ENCODE measurements around the gene MBD4.
"Not testable (repeated sequence)": the region's sequence is repeated elsewhere in the genome, so short reads cannot be mapped to it uniquely, and the experiment has no call there.

Gene MBD4

DNA sequence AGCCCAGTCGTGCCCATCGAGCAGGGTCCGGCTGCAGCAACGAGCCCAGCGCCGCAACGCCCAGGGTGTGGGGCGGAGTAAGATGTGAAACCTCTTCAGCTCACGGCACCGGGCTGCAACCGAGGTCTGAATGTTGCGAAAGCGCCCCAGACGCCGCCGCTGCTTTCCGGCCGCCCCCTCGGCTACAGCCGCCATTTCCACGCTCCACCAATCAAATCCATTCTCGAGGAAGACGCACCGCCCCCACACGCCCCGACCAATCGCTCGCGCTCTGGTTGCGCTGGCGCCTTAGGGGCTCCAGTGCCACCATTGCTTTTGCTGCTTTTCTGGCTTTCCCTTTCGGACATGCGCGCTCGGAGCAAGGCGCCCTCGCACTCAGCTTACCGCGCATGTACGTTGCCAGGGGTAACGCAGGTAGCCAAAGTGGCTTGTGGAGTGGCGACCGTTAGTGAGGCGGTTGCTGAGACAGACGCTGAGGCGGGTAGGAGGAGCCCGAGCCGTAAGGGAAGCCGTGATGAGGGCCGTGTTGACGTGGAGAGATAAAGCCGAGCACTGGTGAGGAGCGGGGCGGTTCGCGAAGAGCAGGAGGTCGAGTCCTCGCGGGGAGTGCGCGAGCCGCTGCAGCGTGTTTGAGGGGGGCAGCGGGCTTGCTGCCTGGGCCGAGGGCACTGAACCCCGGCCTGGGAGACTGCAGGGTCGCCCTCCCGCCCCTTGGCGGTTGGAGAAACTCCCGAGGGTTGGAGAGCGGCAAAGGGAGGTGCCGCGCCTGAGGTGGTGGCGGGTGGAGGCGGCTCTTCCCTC lies at the start of gene MBD4, which contains the start of gene IFT122:
Gene MBD4 (minus strand): TSS at position 132 of the 801 bp plus-strand sequence. CDS start 115 bp downstream, at position 17.
Gene IFT122 (plus strand): TSS at position 408 of the 801 bp plus-strand sequence. CDS start 107 bp downstream, at position 515.
- peak; percentile 99 for DNase-seq

- not testable (repeated sequence) for DNase-seq
Measured at GRCh38 chr3:129489258-129489657, 49.5 kb upstream of the MBD4 start.

- not testable (repeated sequence) for DNase-seq
Measured at GRCh38 chr3:129487868-129488335, 48.2 kb upstream of the MBD4 start.

- no peak for DNase-seq
Measured at GRCh38 chr3:129487183-129487867, 47.6 kb upstream of the MBD4 start.

DNA sequence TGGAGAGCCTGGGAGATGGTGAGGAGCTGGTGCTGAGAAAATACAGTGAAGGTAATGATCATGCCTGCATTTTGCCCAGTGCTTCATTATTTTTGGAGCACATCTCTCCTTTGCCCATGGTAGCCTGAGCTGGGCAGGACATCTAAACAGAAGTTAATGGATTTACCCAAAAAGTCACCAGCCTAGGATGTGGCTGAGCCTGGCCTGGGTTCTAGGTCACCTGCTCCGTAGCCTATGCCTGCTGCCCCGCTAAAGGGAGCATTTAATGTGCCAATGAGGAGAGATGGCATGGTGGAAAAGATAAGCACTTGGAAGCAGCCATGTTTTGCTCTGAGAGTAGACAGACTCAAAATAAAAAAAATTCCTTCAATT lies 46.9 kb upstream of the MBD4 start:
- no peak for DNase-seq

DNA sequence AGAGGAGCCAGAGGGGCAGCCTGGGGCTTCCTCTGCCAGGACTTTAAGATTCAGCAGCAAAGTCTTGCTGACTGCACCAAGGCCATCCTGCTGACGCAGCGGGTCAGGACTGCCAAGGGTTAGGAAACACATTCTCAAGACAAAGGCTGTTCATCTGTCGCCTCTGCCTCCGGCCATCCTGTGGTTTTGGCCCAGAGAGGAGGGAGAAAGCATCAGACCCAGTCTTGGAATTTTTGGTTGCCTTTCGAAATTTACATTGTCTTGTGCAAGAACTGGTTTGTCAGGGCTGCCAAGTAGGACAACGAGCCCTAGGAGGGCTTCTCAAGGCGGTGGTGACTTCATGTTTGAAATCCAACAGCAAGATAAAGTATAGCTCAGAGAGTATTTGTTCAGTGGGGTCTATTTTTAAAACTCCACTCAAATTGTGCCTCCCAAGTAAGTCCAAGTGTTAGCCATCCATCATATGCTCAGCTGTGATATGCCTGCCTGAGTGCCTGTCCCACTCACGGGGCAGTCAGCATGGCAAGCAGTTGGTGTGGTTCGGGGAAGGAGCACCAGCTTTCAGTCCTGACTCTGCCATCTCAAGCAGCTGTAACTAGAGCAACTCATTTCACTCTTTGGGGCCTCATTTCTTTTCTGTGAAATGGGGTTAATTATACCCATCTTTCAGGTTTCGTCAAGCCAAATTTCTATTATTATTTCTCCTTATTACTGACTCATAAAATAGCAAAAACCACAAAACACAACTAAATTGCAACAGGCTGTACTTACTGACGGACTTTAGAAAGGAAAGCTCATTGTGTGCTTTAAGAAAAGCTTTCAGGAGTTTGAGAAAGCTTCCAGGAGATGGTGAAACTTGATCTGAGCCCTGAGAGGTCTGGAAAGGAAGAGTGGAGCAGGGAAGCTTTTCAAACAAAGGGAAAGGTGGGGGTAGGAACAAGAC lies 46.2 kb upstream of the MBD4 start:
- DNase-seq, result no peak

DNA sequence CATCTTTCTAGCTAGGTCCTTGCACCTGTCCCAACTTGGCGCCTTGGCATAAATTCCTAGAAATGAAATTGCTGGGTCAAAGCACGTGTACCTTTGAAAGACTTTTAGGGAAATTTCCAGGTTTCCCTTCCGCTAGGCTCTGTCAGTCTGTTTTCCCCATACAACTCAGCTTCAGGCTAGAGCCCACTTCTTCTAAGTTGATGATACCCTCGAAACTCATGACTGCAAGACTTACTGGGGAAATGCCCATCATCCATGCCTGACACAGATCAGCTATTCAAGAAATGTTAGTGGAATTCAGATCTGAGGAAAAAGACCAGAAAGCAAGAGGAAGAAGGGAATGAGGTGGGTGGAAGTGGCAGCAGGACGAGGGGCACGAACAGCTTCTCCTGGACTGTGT lies 45.4 kb upstream of the MBD4 start:
- DNase-seq, result not testable (repeated sequence)

GRCh38 chr3:129483870-129484269 lies 44.1 kb upstream of the MBD4 start:
- no peak for DNase-seq

DNA sequence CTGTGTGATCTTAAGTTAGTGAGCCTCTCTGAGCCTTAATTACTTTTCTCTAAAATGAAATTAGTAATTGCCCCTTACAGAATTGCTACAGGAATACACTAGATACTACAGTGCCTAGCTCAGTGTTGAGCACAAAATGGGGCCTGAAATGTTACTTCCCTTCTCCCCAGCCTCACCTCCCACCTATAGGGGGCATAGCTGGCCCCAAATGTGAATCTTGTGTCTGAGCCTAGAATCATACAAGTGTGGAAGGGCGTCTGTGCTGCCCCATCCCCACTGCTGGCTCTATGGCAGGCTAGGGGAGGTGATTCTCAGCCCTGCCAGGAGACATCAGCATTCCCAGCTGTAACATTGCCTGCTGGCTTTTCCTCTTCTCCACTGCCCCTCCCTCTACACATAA lies 43.0 kb upstream of the MBD4 start:
- no peak for DNase-seq

DNA sequence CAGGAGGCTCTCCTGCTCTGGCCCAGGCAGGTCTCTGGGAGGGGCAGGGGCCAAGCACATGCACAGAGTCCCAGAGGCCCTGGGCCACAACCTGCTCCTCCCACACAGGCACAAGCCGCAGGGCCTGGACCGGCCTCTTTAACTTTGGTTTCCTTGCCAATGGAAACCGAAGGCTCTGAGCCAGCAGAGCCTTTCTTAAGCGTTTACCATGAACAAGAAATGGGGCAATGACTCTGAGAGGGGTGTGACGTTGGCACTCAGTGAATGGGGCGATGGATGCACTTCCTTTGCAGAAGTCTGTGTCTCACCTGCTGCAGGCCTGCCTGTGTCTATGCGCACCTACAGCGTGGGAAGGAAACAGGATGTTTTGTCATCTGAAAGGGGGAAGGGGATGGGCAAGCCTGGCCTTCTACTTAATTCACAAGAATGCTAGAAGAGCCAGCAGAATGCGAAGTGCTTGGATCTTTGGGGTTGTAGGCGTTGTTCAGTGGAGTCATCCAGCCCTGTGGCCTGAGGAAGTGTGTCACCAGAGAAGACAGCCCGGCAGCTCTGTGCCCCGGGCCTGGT lies 42.1 kb upstream of the MBD4 start:
- DNase-seq, result peak; percentile 34

DNA sequence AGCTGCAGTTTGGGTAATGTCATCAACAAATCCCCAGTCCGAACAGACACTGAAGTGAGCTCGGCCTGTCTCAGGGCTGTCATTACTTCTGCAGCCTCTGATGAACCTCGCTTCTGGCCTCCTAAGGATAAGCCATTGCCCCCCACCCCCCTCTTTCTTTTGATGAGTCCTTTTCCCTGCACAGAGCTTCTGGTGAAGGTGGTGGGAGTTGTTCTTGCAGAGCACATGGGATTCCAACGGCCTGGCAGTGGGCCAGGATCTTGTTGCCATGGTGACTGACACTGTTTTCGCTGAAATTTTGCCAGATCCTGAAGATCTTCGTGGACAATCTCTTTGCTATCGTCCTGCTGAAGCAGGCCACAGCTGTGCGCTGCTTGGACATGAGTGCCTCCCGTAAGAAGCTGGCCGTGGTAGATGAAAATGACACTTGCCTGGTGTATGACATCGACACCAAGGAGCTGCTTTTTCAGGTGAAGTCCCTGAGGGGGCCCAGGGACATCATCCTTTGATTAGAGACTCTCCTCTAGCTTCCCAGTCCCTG lies 41.5 kb upstream of the MBD4 start:
- not testable (repeated sequence) for DNase-seq

DNA sequence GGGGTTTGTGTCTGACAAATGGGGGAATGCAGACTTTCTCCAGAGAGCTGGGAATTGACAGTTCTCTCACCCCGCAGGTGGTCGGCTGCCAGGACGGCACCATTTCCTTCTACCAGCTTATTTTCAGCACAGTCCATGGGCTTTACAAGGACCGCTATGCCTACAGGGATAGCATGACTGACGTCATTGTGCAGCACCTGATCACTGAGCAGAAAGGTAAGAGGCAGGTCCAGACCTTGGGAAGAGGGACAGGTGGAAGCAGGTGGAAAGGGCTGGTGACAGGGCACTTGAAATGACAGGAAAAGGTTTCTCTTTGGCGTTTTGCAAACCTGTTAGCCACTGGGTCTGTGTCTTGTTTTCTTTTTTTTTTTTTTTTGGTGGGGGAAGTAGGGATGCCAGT lies 36.8 kb upstream of the MBD4 start:
- DNase-seq, result no peak

DNA sequence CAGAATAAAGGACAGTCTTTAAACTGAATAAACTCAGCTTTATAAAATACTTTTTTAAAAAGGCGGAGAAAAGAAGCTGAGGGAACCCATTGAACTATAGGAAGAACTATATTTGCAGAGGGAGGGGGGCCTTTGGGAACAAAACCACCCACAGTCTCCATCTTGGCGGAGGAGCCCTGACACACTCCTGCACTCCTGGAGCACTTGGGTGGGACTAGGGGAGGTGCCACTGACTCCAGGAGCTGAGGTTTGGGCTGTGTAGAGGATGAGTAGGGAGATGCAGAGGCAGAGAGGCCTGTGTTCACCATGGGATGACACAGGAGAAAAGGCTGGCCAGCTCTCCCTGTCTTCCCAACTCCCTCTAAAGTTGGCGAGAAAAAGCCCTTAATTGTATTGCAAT lies 36.1 kb upstream of the MBD4 start:
- no peak for DNase-seq

DNA sequence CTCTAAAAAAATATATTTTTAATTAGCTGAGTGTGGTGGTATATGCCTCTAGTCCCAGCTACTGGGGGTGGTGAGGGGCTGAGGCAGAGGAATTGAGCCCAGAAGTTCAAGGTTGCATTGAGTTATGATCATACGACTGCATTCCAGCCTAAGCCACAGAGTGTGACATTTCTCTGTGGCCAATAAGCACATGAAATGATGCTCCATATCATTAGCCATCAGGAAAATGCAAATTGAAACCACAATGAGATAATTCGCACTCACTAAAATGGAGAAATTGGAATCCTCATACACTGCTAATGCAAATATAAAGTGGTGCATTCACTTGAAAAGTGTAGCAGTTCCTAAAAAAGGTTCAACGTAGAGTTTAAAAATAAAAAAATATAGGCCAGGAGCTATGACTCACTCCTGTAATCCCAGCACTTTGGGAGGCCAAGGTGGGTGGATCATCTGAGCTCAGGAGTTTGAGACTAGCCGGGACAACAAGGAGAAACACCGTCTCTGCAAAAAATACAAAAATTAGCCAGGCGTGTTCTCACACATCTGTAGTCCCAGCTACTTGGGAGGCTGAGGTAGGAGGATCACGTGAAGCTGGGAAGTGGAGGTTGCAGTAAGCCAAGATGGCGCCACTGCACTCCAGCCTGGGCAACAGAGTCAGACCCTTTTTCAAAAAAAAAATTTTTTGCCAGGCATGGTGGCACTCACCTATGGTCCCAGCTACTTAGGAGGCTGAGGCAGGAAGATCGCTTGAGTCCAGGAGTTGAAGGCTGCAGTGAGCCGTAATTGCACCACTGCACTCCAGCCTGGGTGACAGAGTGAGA lies 35.4 kb upstream of the MBD4 start:
- no peak for DNase-seq

- DNase-seq, result no peak
Measured at GRCh38 chr3:129473769-129474152, 34.0 kb upstream of the MBD4 start.

DNA sequence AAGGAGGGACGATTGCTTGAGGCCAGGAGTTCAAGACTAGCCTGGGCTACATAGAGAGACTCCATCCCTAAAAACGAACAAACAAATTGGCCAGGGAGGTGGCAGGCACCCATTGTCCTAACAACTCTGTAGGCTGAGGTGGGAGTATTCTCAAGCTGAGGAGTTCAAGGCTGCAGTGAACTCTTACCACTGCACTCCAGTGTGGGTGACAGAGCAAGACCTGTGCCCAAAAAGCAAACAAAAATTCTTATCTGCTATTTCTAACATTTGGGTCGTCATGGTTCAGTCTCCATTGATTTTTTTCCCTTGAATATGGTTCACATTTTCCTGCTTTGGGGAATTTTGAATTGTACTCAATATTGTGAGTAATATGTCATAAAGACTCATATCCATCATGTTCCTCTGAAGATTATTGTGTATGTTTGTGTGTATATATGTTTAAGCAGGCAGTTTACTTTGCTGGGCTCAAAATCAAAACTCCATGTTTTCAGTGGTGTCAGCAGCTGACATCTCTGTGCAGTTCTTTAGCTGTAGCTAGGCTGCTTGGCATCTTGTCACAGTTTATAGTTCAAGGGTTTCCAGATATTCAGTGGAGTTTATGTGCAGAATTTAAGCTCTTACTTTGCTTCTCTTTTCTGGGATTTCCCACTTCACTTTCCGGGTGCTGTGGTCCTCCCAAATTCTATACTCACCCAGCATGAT lies 33.5 kb upstream of the MBD4 start:
- DNase-seq, result no peak

DNA sequence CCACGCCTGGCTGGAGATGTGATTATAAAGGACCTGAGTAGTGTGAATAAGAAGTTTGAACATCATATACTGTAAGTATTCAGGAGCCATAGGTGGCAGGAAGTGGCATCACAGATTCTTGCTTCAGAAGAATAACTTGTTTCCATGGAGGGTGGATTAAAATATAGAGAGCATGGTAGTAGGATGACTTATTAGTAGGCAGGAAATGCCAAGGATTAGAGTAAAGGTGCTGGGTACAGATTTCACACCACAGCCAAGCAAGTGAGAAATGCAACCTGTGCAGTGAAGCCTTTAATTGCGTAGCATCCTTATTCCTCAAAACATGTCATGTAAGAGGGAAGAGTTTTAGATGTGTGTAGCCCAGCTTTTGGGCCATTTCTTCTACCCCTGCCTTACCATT lies 31.1 kb upstream of the MBD4 start:
- no peak for DNase-seq

DNA sequence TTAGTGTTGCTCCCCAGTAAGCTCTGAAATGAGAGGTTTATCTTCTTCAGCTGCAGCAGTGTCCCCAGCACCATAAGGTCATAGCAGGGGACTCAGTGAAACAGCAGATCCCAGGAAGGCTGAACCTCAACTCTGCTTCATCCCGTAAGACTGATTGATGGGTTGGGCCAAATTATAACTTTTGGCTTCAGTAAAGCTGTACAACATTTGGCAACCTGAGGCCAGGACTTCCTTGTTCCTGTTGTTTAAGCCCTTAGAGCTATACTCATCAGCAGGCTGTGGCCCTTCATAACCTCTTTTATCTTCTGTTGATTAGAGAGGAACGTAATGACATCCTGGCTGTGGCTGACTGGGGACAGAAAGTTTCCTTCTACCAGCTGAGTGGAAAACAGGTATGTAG lies 29.3 kb upstream of the MBD4 start:
- DNase-seq, result no peak

DNA sequence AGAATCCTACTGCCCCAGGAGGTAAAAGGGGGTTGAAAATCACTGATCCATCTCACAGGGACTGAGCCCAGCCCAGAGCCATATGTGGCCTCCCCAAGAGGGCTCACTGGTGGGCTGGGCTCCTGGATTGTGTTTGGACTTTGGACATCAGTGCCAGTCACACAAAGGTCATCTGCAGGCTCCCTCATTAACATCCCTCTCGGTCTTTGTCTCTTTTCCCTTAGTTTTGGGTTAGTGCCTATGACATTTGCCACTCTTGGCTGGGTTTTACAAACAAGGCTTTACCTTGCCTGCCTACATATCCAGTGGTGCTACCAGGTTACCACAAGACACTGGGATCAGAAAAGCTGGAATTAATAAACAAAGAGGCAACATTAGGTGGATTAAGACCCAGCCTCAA lies 28.2 kb upstream of the MBD4 start:
- no peak for DNase-seq

DNA sequence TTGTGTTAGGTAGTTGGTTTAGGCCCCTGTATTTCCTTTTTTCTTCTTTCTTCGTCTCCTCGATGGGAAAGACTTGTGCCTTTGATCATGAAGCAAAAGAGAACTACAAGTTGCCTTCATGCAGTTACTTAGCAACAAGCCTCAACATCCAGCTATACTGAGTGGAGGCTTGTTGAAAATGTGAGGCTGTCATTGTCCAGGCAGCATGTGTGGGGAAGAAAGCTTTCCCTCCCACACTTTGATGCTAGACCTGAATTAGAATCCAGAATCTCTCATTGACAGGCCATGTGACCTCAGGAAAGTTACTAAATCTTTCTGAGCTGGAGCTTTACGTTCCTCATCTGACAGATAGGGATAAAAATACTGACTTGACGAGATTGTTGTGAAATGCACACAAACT lies 24.0 kb upstream of the MBD4 start:
- no peak for DNase-seq

DNA sequence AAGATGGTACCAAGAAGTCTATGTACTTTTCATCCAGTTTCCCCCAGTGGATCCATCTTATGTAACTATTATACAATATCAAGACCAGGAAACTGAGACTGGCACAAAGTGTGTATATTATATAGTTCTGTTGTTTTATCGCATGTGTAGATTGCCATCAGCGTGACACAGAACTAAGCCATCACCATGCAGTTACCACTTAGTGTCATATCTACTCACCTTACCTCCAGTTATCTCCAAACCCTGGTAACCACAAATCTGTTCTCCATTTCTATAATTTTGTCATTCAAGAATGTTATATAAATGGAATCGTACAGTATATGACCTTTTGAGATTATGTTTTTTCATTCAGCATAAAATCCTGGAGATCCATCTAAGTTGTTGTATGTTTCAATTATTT lies 23.3 kb upstream of the MBD4 start:
- DNase-seq, result no peak
